GM12878 (cell line): ENCODE measurements around the gene SLC37A3. TPM values are rescaled to one million over a fixed set of nuclear protein-coding genes. Genes with fewer than 3 reads are reported as not detected.

Experiments
- ATAC-seq: fragments of 200-7000 bp; cut with Tn5 transposase; 3 replicates; pipeline ENCODE4 v1.9.1; 2020; ENCODE audit warnings: mild to moderate bottlenecking, moderate library complexity
- BruUV-seq: library from RNA; stranded (reverse); fragments of 400-500 nt; replicated peaks from 2 replicates; lab custom pipeline; 2021; lab: Mats Ljungman, UMichigan
- CTCF ChIA-PET: fragments of 300-600 bp; sonication (Branson Sonifier 250); formaldehyde crosslinking; extraction: SDS; loops from one replicate; lab custom pipeline; 2021; ENCODE audit warnings: inconsistent platforms; lab: Yijun Ruan, JAX
- POLR2A ChIA-PET: fragments of 350-600 bp; formaldehyde crosslinking; extraction: SDS; loops from one replicate; lab custom pipeline; 2021; ENCODE audit warnings: inconsistent platforms; lab: Charles Lee
- RAD21 ChIA-PET: fragments of 300-600 bp; sonication (Branson Sonifier 250); formaldehyde crosslinking; loops from one replicate; lab custom pipeline; 2023; ENCODE audit warnings: antibody characterized with exemption; ENCODE audit not compliant: unreplicated experiment; lab: Charles Lee
- SMC1A ChIA-PET: fragments of 300-600 bp; sonication (Branson Sonifier 250); formaldehyde crosslinking; loops from one replicate; lab custom pipeline; 2023; ENCODE audit not compliant: unreplicated experiment, uncharacterized antibody; lab: Charles Lee
- DNase-seq: peaks from one replicate; pipeline ENCODE4 v3.0.0-alpha.2; 2011; ENCODE audit warnings: low read depth, low spot score
- FAIRE-seq: peaks from 3 replicates; lab custom pipeline; 2011; peaks lifted over from hg19 to GRCh38; lab: Jason Lieb, UNC
- H2AFZ ChIP-seq: 2 replicates; pipeline ENCODE4 v1.6.0; 2011; ENCODE audit warnings: low read depth, low read length, control low read depth; ENCODE audit not compliant: control insufficient read depth
- H3K27ac ChIP-seq: 2 replicates; pipeline ENCODE4 v1.5.1; 2011; ENCODE audit warnings: control low read depth; ENCODE audit not compliant: control insufficient read depth, insufficient read depth
- H3K27me3 ChIP-seq, 2 experiments: replicated peaks in 1 of 2; 2 replicates each; pipeline versions ENCODE4 v1.6.0 to v1.6.1; 2011; ENCODE audit warnings: low read length in 1 of 2; ENCODE audit not compliant: control insufficient read depth in 2 of 2, insufficient read depth in 2 of 2
- H3K36me3 ChIP-seq, 2 experiments: 2 replicates each; pipeline ENCODE4 v1.5.1; 2011; ENCODE audit warnings: low read length in 1 of 2; ENCODE audit not compliant: control insufficient read depth in 2 of 2, insufficient read depth in 2 of 2
- H3K4me1 ChIP-seq: 2 replicates; pipeline ENCODE4 v1.6.1; 2011; ENCODE audit warnings: mild to moderate bottlenecking, low read length, moderate library complexity, mixed read lengths; ENCODE audit not compliant: control insufficient read depth, insufficient read depth
- H3K4me2 ChIP-seq: 2 replicates; pipeline ENCODE4 v1.6.0; 2011; ENCODE audit warnings: control low read depth; ENCODE audit not compliant: control insufficient read depth, insufficient read depth
- H3K4me3 ChIP-seq: fragments of 200-600 bp; sonication (generic); 2 replicates; pipeline ENCODE4 v1.5.1; 2016
- H3K79me2 ChIP-seq: 2 replicates; pipeline ENCODE4 v1.6.0; 2011; ENCODE audit warnings: low read length; ENCODE audit not compliant: control insufficient read depth, insufficient read depth
- H3K9ac ChIP-seq: 2 replicates; pipeline ENCODE4 v1.8.0; 2011; ENCODE audit warnings: low read length, control low read depth, mixed read lengths; ENCODE audit not compliant: control insufficient read depth, insufficient read depth
- H3K9me3 ChIP-seq: replicated peaks from 3 replicates; pipeline ENCODE4 v1.5.1; 2011; ENCODE audit warnings: mild to moderate bottlenecking, low read length; ENCODE audit not compliant: control insufficient read depth, insufficient read depth
- H4K20me1 ChIP-seq: 2 replicates; pipeline ENCODE4 v1.6.0; 2011; ENCODE audit not compliant: control insufficient read depth, insufficient read depth
- CEBPZ ChIP-seq: fragments of 150-350 bp; IDR thresholded peaks from 2 replicates; pipeline ENCODE4 v1.6.1; 2016; ENCODE audit warnings: low read depth, low read length
- RELA ChIP-seq: fragments of 450-650 bp; IDR thresholded peaks from 2 replicates; pipeline ENCODE4 v1.8.0; 2014; ENCODE audit warnings: borderline replicate concordance; ENCODE audit not compliant: partially characterized antibody
- ZNF207 ChIP-seq: fragments of 450-650 bp; IDR thresholded peaks from 2 replicates; pipeline ENCODE4 v1.6.1; 2014; ENCODE audit warnings: antibody characterized with exemption, mild to moderate bottlenecking, borderline replicate concordance
- WGBS: methylation state at CpG from one replicate; pipeline ENCODE4 v1.1.6; 2016; ENCODE audit warnings: low lambda C conversion rate; ENCODE audit not compliant: insufficient replicate concordance, insufficient coverage; ENCODE audit errors: missing lambda C conversion rate; 5-methylcytosine and 5-hydroxymethylcytosine counted together
- in situ Hi-C: fragments of 300-500 bp; cut with MboI; formaldehyde crosslinking; loops from 9 replicates; pipeline ENCODE4 v1.14.3; 2018; ENCODE audit warnings: mixed read lengths
- intact Hi-C: fragments of 100-400 bp; cut with micrococcal nuclease; formaldehyde crosslinking; loops from one replicate; pipeline ENCODE4 v1.14.2; 2022; ENCODE audit not compliant: unreplicated experiment
- polyA plus RNA-seq, 11 experiments: library from polyadenylated mRNA; depleted of rRNA in 4 of 11; unstranded in 6 of 11; stranded (reverse) in 5 of 11; fragments of >200 nt; fragmentation: Nextera tagmentation in 4 of 11; fragmentation: Illumina TruSeq in 1 of 11; extraction: Ambion mirVana in 4 of 11; extraction: Trizol in 1 of 11; gene quantifications; 1 replicate in 1 of 11; 2 replicates in 10 of 11; pipeline versions ENCODE4 v1.2.1 to v1.2.3, GENCODE V29; 2011 to 2016; ENCODE audit warnings: inconsistent platforms in 2 of 11, missing spikeins in 2 of 11, low read depth in 1 of 11
- total RNA-seq, 4 experiments: library from RNA; depleted of rRNA in 3 of 4; stranded (reverse); fragments of >200 nt in 3 of 4; fragmentation: Illumina TruSeq in 1 of 4; extraction: Trizol in 1 of 4; gene quantifications; 2 replicates each; pipeline versions ENCODE4 v1.2.1 to v1.2.3, GENCODE V29; 2013 to 2021

Gene SLC37A3
- total and polyA plus RNA-seq, 10 of the 15 experiments (the other 5 are each of a cell fraction or from before 2014, with no cell fraction given), result 3.7 to 13.6 (median 11.0) TPM

- Histone ChIP-seq H3K27ac (no peak overlapping the region), H3K79me2 (no peaks in the 10 kb centered on the region), H3K27me3 (no peaks in the 10 kb centered on the region), H3K4me2 (no peak overlapping the region), H4K20me1 (no peaks in the 10 kb centered on the region), H2AFZ (no peak overlapping the region), H3K9ac (no peak overlapping the region), H3K36me3 (peaks cover 0 to 4% of the 10 kb centered on the region in 2 experiments; a peak in 2 of 4 replicates), H3K4me3 (no peak overlapping the region), H3K4me1 (no peaks in the 10 kb centered on the region), H3K9me3 (no peaks in the 10 kb centered on the region)
- ChIA-PET POLR2A (no interaction called here), SMC1A (interaction anchor here (1.2 kb wide), 1 partner anchor 17 kb away, joined by 3 read pairs; no protein-coding TSS in a partner anchor), CTCF (no interaction called here), RAD21 (no interaction called here)
- DNase-seq, result no peak
- TF ChIP-seq ZNF207 (no peak), RELA (no peak), CEBPZ (no peak)
- WGBS, result 76% methylated on average over 8 of the region's 8 CpGs
- no peak for FAIRE-seq
- no TSS peak for BruUV-seq
- intact Hi-C loops (no loop called here), in situ Hi-C loops (no loop called here)
- no peak for ATAC-seq
These were observed 49.1 kb downstream of the SLC37A3 start for GRCh38 chr7:140349144-140349771.
